ENCODE data around the gene NEDD8.

Gene NEDD8

GRCh38 chr14:24184104-24184970, 47.8 kb downstream of the NEDD8 start:
- DNase-seq (ENCODE audit: low spot score) = no peak
- in situ Hi-C loops (cut with MboI; ENCODE audit: low pct_unique_long_range_greater_than_20kb, low sequenced_read_pairs, unreplicated experiment) = no loop called here
- TF ChIP-seq, protein P1, sequence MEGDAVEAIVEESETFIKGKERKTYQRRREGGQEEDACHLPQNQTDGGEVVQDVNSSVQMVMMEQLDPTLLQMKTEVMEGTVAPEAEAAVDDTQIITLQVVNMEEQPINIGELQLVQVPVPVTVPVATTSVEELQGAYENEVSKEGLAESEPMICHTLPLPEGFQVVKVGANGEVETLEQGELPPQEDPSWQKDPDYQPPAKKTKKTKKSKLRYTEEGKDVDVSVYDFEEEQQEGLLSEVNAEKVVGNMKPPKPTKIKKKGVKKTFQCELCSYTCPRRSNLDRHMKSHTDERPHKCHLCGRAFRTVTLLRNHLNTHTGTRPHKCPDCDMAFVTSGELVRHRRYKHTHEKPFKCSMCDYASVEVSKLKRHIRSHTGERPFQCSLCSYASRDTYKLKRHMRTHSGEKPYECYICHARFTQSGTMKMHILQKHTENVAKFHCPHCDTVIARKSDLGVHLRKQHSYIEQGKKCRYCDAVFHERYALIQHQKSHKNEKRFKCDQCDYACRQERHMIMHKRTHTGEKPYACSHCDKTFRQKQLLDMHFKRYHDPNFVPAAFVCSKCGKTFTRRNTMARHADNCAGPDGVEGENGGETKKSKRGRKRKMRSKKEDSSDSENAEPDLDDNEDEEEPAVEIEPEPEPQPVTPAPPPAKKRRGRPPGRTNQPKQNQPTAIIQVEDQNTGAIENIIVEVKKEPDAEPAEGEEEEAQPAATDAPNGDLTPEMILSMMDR (IDR thresholded peaks at IDR 0.05; ENCODE audit: extremely low read depth, insufficient read depth, missing control alignments) = no peak

GRCh38 chr14:24183014-24183481, 49.1 kb downstream of the NEDD8 start:
- no peak for DNase-seq (ENCODE audit: low spot score)

DNA sequence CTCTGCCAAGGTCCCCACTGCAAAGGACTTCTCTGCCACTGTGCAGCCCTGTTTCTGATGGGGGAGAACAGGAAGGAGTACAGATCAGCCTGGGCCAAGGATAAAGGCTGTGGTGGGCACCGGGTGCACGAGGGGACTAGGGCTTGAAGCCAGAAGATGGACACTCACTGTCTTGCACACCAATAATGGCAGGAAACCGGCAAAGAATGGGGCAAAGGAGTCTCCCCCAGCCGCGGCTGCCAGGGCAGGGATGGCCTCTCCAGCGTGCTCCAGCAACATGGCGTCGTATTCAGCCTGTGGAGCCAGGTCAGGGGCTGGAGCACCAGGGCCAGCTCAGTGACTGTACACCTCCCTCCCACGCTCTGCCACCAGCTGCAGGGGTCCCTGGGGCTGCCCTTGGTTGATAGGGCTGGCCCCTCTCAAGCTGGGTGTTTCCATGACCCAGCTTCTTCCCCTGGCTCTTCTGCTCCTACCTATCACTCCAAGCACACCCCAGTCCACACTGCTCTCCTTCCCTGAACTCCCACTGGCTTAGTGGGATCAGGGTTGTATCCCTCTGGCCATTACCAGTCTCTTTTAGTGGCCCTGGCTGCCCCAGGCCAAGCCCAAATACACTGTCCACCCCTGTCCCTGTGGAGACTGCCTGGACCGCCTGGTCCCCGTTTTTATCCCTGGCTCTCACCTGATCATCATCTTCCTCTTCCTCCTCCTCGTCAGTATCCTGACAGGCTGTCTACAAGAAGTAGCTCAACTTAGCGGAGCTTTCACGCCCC, 49.9 kb downstream of the NEDD8 start:
- in situ Hi-C loops (cut with MboI; ENCODE audit: low pct_unique_long_range_greater_than_20kb, low sequenced_read_pairs, unreplicated experiment) = no loop called here
- no peak for DNase-seq (ENCODE audit: low spot score)

More at GRCh38 chr14:24183014-24183481, 49.1 kb downstream of the NEDD8 start:
- in situ Hi-C loops (cut with MboI; ENCODE audit: low pct_unique_long_range_greater_than_20kb, low sequenced_read_pairs, unreplicated experiment) = no loop called here
- TF ChIP-seq, protein P1 (IDR thresholded peaks at IDR 0.05; ENCODE audit: extremely low read depth, insufficient read depth, missing control alignments) = no peak

DNA sequence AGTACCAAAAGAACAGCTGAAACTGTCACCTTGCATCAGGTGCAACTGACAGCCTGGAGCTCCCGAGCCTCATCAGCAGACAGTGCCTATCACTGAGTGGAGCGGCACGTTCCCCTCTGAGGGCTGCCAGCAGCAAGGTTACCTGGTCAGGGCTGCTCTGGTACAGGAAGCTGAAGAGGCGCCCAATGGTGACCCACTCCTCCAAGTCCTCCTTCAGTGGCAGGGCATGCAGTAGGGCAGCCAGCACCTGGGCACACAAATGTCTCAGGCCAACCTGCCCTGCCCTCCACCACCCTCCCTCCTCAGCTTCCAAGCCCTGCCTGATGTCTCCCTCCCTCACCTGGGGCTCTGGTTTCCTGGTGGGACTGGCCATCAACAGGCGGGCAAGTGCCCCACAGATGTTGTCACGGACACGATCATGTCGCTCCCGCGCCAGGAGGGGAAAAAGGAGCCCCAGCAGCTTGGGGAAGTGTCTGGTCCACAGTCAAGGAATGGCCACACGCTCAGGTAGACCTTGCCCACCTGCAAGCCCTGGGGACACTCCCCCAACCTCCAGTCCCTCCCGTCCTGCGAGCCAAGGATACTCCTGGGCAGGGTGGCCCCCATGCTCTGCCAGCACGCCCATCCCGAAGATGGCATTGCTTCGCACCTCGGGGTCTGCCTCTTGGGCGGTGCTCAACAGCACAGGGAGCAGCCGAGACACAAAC, 50.6 kb downstream of the NEDD8 start:
- no peak for DNase-seq (ENCODE audit: low spot score)
- TF ChIP-seq, protein P1 (IDR thresholded peaks at IDR 0.05; ENCODE audit: extremely low read depth, insufficient read depth, missing control alignments) = no peak
- in situ Hi-C loops (cut with MboI; ENCODE audit: low pct_unique_long_range_greater_than_20kb, low sequenced_read_pairs, unreplicated experiment) = no loop called here

More for the DNA sequence above, 49.9 kb downstream of the NEDD8 start:
- TF ChIP-seq, protein P1 (IDR thresholded peaks at IDR 0.05; ENCODE audit: extremely low read depth, insufficient read depth, missing control alignments) = no peak

DNA sequence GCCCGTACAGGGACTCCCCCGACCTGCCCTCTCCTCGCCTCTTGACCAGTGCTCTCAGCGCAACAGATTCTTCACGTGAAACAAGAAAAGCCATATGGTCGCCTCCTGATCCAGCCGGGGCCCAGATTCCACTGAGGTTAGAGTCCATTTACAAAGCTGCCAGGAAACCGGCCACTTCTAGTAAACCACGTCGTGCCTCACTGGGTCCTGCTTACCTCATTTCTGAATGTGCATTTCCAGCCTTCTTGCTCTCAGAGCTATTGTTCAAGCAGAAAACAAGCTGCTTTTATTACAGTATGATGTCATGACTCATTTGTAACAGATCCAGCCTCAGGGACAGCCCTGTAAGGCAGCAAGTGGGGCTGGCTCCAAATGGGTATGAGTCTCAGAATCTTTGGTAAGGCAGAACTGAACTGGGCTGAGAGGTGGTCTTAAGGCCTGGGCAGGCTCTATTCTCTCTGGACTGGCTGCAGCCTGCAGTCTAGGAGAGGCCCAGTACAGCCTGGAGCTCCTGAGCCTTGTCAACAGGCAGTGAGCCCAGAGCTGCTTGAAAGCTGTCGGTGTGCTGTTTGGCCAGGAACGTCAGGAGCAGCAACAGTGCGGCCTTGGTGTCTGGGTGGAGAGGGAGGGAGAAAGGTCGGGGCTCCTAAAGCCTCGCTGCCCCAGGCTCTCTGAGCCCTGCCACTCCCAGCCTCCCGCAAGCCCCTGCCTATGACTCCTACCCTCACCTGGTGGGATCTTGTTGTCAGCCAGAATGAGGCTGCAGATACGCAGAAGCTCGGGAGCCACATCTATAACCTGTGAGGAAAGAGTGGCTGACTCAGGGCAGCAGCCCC, 52.0 kb downstream of the NEDD8 start:
- TF ChIP-seq, protein P1 (IDR thresholded peaks at IDR 0.05; ENCODE audit: extremely low read depth, insufficient read depth, missing control alignments) = no peak

More for the DNA sequence above, 52.0 kb downstream of the NEDD8 start:
- in situ Hi-C loops (cut with MboI; ENCODE audit: low pct_unique_long_range_greater_than_20kb, low sequenced_read_pairs, unreplicated experiment) = no loop called here
- DNase-seq (ENCODE audit: low spot score) = no peak
